ENCODE results near the gene ADGRE1.

ADGRE1 gene

GRCh38 chr19:6873708-6874431 lies 13.5 kb upstream of the ADGRE1 start:
- FAIRE-seq (no peak), DNase-seq (ENCODE audit: insufficient read length, low spot score) (no peak)

GRCh38 chr19:6875218-6875617 lies 12.2 kb upstream of the ADGRE1 start:
- DNase-seq (ENCODE audit: insufficient read length, low spot score) (no peak), FAIRE-seq (no peak)

DNA sequence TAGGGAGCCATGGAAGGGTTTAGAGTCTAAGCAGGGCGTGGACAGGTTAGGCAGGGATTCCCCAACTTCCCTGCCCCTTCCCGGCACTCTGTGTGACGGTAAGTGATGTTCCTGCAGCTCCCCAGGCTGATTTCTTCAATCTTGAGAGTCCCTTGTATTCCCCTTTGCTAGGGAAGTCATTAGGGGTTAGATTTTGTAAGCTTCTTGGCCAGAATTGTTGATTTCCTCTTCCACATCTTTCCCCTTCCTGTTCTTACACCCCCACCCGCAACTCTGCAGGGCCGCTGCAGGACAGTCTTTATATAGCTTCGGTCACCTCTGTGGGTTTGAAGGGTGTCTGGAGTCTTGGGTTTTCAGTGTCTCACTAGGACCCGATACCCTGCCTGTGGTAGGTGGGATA lies 10.6 kb upstream of the ADGRE1 start:
- DNase-seq (ENCODE audit: insufficient read length, low spot score) (no peak), FAIRE-seq (no peak)

- DNase-seq (ENCODE audit: insufficient read length, low spot score) (no peak), FAIRE-seq (no peak)
These were observed 9.6 kb upstream of the ADGRE1 start for GRCh38 chr19:6877766-6878165.

- DNase-seq (ENCODE audit: insufficient read length, low spot score) (no peak), FAIRE-seq (no peak)
These were observed 992 bp upstream of the ADGRE1 start for GRCh38 chr19:6886277-6886897.

DNA sequence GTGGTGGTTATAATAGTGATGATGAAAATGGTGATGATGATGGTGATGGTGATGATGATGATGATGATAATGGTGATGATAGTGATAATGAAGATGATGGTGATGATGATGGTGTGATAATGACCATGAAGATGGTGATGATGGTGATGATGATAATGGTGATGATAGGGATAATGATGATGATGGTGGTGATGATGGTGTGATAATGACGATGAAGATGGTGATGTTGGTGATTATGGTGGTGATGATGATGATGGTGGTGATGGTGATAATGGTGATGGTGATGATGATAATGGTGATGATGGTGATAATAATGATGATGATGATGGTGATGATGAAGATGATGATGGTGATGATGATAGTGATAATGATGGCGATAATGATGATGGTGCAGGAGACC lies 1.6 kb downstream of the ADGRE1 start:
- DNase-seq (ENCODE audit: insufficient read length, low spot score) (no peak), FAIRE-seq (peak; percentile 84)

- FAIRE-seq: no peak
- no peak for DNase-seq (ENCODE audit: insufficient read length, low spot score)
These were observed 3.1 kb downstream of the ADGRE1 start for GRCh38 chr19:6890401-6890913.

GRCh38 chr19:6890938-6891337 lies 3.6 kb downstream of the ADGRE1 start:
- no peak for DNase-seq (ENCODE audit: insufficient read length, low spot score)
- FAIRE-seq: no peak

GRCh38 chr19:6891761-6892385 lies 4.5 kb downstream of the ADGRE1 start:
- FAIRE-seq (no peak), DNase-seq (ENCODE audit: insufficient read length, low spot score) (no peak)

GRCh38 chr19:6894313-6894712 lies 6.9 kb downstream of the ADGRE1 start:
- FAIRE-seq: no peak

GRCh38 chr19:6903446-6903845 lies 16.1 kb downstream of the ADGRE1 start:
- DNase-seq (ENCODE audit: insufficient read length, low spot score): no peak
- FAIRE-seq: no peak

More at GRCh38 chr19:6894313-6894712, 6.9 kb downstream of the ADGRE1 start:
- no peak for DNase-seq (ENCODE audit: insufficient read length, low spot score)

DNA sequence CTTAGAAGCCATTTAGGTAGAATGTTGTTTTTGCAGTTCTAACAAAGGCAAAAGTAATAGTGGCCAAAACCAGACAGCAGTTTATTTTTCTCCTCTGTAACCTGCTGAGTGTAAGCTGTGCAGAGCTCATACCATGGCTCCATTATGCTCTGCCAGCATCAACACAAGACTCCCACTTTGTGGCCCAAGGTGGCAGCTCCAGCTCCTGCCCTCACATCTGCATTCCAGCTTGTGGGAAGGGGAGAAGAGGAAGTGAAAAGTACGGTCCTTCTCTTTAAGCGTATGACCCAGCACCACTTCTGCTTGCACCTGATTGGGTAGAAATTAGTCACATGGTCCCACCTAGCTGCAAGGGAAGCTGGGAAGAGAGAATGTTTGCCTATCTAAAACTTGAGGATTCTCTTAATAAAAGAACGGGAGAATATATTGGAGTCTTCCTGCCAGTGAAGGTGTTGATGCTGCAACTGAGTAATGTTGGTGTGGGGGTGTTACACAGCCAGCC lies 19.2 kb downstream of the ADGRE1 start:
- FAIRE-seq: no peak
- DNase-seq (ENCODE audit: insufficient read length, low spot score): no peak

GRCh38 chr19:6911523-6911922 lies 24.1 kb downstream of the ADGRE1 start:
- FAIRE-seq (no peak), DNase-seq (ENCODE audit: insufficient read length, low spot score) (no peak)

DNA sequence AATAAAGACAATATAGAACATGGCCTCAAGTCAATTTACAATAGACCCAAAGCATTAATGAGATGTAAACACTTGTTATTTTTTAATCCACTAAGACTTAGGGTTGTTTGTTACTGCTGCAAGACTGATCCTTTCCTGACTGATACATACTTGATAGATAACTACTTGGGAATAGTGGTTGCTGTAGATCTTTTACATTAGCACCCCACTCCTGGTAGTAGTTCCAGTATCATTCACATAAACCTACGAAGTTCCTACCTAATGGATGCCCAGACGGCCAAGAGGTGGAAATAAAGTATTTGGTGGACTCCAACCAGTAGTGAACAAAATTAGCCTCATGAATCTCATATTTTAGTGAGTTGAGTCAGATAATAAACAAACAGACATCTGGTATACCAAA lies 26.9 kb downstream of the ADGRE1 start:
- DNase-seq (ENCODE audit: insufficient read length, low spot score) (no peak), FAIRE-seq (no peak)

GRCh38 chr19:6916952-6917351 lies 29.6 kb downstream of the ADGRE1 start:
- no peak for FAIRE-seq
- no peak for DNase-seq (ENCODE audit: insufficient read length, low spot score)

GRCh38 chr19:6925386-6925785 lies 38.0 kb downstream of the ADGRE1 start:
- DNase-seq (ENCODE audit: insufficient read length, low spot score): no peak
- no peak for FAIRE-seq

GRCh38 chr19:6925801-6926751 lies 38.7 kb downstream of the ADGRE1 start:
- no peak for FAIRE-seq
- DNase-seq (ENCODE audit: insufficient read length, low spot score): peak; percentile 51

- DNase-seq (ENCODE audit: insufficient read length, low spot score) (no peak), FAIRE-seq (no peak)
These were observed 42.8 kb downstream of the ADGRE1 start for GRCh38 chr19:6930190-6930589.

- no peak for FAIRE-seq
- no peak for DNase-seq (ENCODE audit: insufficient read length, low spot score)
These were observed 47.7 kb downstream of the ADGRE1 start for GRCh38 chr19:6935069-6935468.

DNA sequence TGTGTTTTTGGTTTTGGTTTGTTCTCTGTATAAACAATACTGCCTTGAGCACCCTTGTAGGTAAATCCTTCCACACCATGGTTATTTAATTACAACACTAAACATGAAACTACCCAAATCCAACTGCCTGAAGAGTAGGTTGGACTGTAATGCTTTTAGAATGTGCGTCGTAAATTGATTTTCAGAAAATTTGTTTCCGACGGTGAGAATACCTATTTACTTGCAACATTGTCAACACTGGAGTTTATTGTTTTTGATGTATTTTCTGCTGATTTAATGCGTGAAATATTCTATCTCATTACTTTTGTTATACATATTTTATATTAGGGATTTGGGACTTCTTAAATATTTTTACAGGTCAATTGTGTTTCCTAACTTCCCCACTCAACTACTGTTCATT lies 48.2 kb downstream of the ADGRE1 start:
- no peak for DNase-seq (ENCODE audit: insufficient read length, low spot score)
- no peak for FAIRE-seq

DNA sequence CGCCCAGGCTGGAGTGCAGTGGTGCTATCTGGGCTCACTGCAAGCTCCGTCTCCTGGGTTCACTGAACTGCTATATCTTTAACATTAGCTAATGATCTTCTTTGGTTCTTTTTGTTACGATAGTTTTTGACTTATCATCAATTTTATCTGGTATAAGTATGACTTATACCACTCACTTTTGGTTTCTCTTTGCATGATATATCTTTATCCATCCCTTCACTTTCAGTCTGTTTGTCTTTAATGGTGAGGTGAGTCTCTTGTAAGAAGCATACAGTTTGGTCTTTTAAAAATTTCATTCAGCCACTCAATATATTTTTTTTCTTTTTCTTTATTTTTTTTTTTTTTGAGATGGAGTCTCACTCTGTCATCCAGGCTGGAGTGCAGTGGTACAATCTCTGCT lies 58.4 kb downstream of the ADGRE1 start:
- no peak for DNase-seq (ENCODE audit: insufficient read length, low spot score)
- FAIRE-seq: no peak
